A673 (cell line): ENCODE data around the gene ZFYVE9.

Source experiments
- EZH2 ChIP-seq: fragments of 200-600 bp; sonication (generic); IDR thresholded peaks from 2 replicates; pipeline ENCODE4 v1.6.1; 2017; ENCODE audit warnings: borderline replicate concordance, low read depth, mild to moderate bottlenecking, mixed read lengths, antibody characterized with exemption, low read length; ENCODE audit not compliant: poor library complexity, severe bottlenecking
- TF ChIP-seq, protein P1 (sequence below): fragments of 300-800, 200-600 bp; sonication (generic); conservative IDR thresholded peaks from 2 replicates; pipeline ENCODE4 v1.5.1; 2017; ENCODE audit warnings: low read depth, mild to moderate bottlenecking, antibody characterized with exemption, low read length, moderate library complexity, mixed read lengths

DNA sequence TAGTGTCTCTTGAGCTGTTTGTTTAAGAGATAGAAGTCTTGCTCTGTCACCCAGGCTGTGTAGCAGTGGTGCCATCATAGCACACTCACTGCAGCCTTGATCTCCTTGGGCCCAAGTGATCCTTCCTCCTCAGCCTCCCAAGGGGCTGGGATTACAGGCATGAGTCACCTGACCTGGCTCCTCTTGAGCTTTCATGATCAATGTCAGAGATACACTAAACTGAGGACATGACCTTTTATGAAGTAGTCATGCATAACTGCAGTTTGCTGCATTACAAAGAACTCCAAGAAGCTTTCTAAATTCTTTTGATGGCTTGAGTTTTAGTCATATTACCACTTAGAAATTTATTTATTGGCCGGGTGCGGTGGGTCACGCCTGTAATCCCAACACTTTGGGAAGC, 146.4 kb downstream of the ZFYVE9 start:
- TF ChIP-seq, protein P1, sequence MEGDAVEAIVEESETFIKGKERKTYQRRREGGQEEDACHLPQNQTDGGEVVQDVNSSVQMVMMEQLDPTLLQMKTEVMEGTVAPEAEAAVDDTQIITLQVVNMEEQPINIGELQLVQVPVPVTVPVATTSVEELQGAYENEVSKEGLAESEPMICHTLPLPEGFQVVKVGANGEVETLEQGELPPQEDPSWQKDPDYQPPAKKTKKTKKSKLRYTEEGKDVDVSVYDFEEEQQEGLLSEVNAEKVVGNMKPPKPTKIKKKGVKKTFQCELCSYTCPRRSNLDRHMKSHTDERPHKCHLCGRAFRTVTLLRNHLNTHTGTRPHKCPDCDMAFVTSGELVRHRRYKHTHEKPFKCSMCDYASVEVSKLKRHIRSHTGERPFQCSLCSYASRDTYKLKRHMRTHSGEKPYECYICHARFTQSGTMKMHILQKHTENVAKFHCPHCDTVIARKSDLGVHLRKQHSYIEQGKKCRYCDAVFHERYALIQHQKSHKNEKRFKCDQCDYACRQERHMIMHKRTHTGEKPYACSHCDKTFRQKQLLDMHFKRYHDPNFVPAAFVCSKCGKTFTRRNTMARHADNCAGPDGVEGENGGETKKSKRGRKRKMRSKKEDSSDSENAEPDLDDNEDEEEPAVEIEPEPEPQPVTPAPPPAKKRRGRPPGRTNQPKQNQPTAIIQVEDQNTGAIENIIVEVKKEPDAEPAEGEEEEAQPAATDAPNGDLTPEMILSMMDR = no peak
- TF ChIP-seq EZH2 = no peak
